ENCODE measurements around the gene NUMA1. TPM values are rescaled to one million over a fixed set of nuclear protein-coding genes. Genes with fewer than 3 reads are reported as not detected.

NUMA1 gene
- total RNA-seq, 3 donors from 2014 or later (not counting 1 experiment from before 2014, with no cell fraction given), result 261 to 290 (median 262) TPM

- H3K9me3 ChIP-seq (ENCODE audit: control insufficient read depth, insufficient read depth, low read length), result no peaks in the 10 kb centered on the region
- WGBS (ENCODE audit: insufficient coverage), result 3% methylated on average over 9 of the region's 9 CpGs
- DNase-seq, result no peak
- intact Hi-C loops (cut with micrococcal nuclease), result no loop called here
- Mint-ChIP-seq H3K4me3 (peak overlapping the region; percentile 94), H3K36me3 (no peaks in the 10 kb centered on the region), H3K9me3 (no peaks in the 10 kb centered on the region), H3K4me1 (peaks cover 43 to 51% of the 10 kb centered on the region in 2 donors), H3K27me3 (ENCODE audit: low read depth in 2 of 2) (no peaks in the 10 kb centered on the region), H3K27ac (peak overlapping the region; percentile 89 to 91)
- H3K4me3 ChIP-seq (ENCODE audit: low read length), result peak overlapping the region; percentile 84
- no peaks in the 10 kb centered on the region for H3K27me3 ChIP-seq (ENCODE audit: control insufficient read depth, insufficient read depth, low read length)
- peaks cover 31% of the 10 kb centered on the region for H3K4me1 ChIP-seq (ENCODE audit: control insufficient read depth, insufficient read depth, low read length)
- H3K27ac ChIP-seq (ENCODE audit: low read length), result peak overlapping the region; percentile 90
- H3K36me3 ChIP-seq (ENCODE audit: control insufficient read depth, insufficient read depth, low read length), result peaks cover 17% of the 10 kb centered on the region
- peak in 1 of 3 donors; percentile 0 for ATAC-seq
- TF ChIP-seq, protein P1, sequence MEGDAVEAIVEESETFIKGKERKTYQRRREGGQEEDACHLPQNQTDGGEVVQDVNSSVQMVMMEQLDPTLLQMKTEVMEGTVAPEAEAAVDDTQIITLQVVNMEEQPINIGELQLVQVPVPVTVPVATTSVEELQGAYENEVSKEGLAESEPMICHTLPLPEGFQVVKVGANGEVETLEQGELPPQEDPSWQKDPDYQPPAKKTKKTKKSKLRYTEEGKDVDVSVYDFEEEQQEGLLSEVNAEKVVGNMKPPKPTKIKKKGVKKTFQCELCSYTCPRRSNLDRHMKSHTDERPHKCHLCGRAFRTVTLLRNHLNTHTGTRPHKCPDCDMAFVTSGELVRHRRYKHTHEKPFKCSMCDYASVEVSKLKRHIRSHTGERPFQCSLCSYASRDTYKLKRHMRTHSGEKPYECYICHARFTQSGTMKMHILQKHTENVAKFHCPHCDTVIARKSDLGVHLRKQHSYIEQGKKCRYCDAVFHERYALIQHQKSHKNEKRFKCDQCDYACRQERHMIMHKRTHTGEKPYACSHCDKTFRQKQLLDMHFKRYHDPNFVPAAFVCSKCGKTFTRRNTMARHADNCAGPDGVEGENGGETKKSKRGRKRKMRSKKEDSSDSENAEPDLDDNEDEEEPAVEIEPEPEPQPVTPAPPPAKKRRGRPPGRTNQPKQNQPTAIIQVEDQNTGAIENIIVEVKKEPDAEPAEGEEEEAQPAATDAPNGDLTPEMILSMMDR (IDR thresholded peaks at IDR 0.05), result no peak
Measured at GRCh38 chr11:72102631-72102945, 22.2 kb upstream of the NUMA1 start.

DNA sequence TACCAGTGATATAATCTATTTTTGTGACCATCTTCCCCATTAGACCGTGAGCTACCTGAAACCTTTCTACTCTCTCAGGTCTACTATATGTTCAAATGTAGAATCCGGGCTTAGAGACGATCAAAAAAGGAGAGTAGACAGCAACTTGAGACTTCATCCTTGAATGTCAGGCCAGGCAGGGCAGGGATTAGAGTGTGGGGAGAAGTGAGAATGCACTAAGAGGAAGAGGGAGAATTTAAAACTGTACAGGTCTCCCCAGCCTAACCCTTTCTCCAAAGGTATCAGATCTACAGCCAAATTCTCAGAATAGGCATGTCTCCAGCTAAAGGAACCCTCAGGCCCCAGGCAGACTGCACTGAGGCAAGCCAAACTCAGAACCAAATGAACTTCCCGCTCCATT lies 21.8 kb upstream of the NUMA1 start:
- DNase-seq (no peak), ATAC-seq (no peak)
- intact Hi-C loops (cut with micrococcal nuclease), result no loop called here
- Histone ChIP-seq H3K4me1 (ENCODE audit: control insufficient read depth, insufficient read depth, low read length) (peaks cover 31% of the 10 kb centered on the region), H3K9me3 (ENCODE audit: control insufficient read depth, insufficient read depth, low read length) (no peaks in the 10 kb centered on the region), H3K27me3 (ENCODE audit: control insufficient read depth, insufficient read depth, low read length) (no peaks in the 10 kb centered on the region), H3K27ac (ENCODE audit: low read length) (peak overlapping the region; percentile 90), H3K4me3 (ENCODE audit: low read length) (peak overlapping the region; percentile 84), H3K36me3 (ENCODE audit: control insufficient read depth, insufficient read depth, low read length) (peaks cover 21% of the 10 kb centered on the region)
- Mint-ChIP-seq H3K9me3 (no peaks in the 10 kb centered on the region), H3K4me3 (peak overlapping the region; percentile 94), H3K36me3 (no peaks in the 10 kb centered on the region), H3K27me3 (ENCODE audit: low read depth in 2 of 2) (no peaks in the 10 kb centered on the region), H3K27ac (peak overlapping the region; percentile 89 to 91), H3K4me1 (peaks cover 43 to 51% of the 10 kb centered on the region in 2 donors)
- WGBS (ENCODE audit: insufficient coverage), result 44% methylated on average over 4 of the region's 4 CpGs
- TF ChIP-seq, protein P1 (IDR thresholded peaks at IDR 0.05), result no peak

- intact Hi-C loops (cut with micrococcal nuclease), result no loop called here
- Histone ChIP-seq H3K4me3 (ENCODE audit: low read length) (no peak overlapping the region), H3K27ac (ENCODE audit: low read length) (no peak overlapping the region), H3K27me3 (ENCODE audit: control insufficient read depth, insufficient read depth, low read length) (no peaks in the 10 kb centered on the region), H3K9me3 (ENCODE audit: control insufficient read depth, insufficient read depth, low read length) (no peaks in the 10 kb centered on the region), H3K36me3 (ENCODE audit: control insufficient read depth, insufficient read depth, low read length) (peaks cover 29% of the 10 kb centered on the region), H3K4me1 (ENCODE audit: control insufficient read depth, insufficient read depth, low read length) (peaks cover 31% of the 10 kb centered on the region)
- TF ChIP-seq, protein P1 (IDR thresholded peaks at IDR 0.05), result no peak
- ATAC-seq (no peak), DNase-seq (no peak)
- H3K36me3 Mint-ChIP-seq, result no peaks in the 10 kb centered on the region
- H3K27me3 Mint-ChIP-seq (ENCODE audit: low read depth in 2 of 2), result no peaks in the 10 kb centered on the region
- no peak overlapping the region for H3K4me3 Mint-ChIP-seq
- 59% methylated on average over 1 of the region's 1 CpG for WGBS (ENCODE audit: insufficient coverage)
- H3K4me1 Mint-ChIP-seq, result peaks cover 43 to 51% of the 10 kb centered on the region in 2 donors
- H3K27ac Mint-ChIP-seq, result peak overlapping the region; percentile 89 to 91
- H3K9me3 Mint-ChIP-seq, result no peaks in the 10 kb centered on the region
Measured at GRCh38 chr11:72100462-72100861, 20.1 kb upstream of the NUMA1 start.

GRCh38 chr11:72100009-72100408 lies 19.7 kb upstream of the NUMA1 start:
- intact Hi-C loops (cut with micrococcal nuclease), result no loop called here
- Mint-ChIP-seq H3K27ac (peak overlapping the region; percentile 89 to 91), H3K4me3 (no peak overlapping the region), H3K9me3 (no peaks in the 10 kb centered on the region), H3K27me3 (ENCODE audit: low read depth in 2 of 2) (no peaks in the 10 kb centered on the region), H3K36me3 (no peaks in the 10 kb centered on the region), H3K4me1 (peaks cover 43 to 51% of the 10 kb centered on the region in 2 donors)
- TF ChIP-seq, protein P1 (IDR thresholded peaks at IDR 0.05), result no peak
- peaks cover 29% of the 10 kb centered on the region for H3K36me3 ChIP-seq (ENCODE audit: control insufficient read depth, insufficient read depth, low read length)
- DNase-seq (no peak), ATAC-seq (no peak)
- H3K27ac ChIP-seq (ENCODE audit: low read length), result no peak overlapping the region
- no peaks in the 10 kb centered on the region for H3K27me3 ChIP-seq (ENCODE audit: control insufficient read depth, insufficient read depth, low read length)
- peaks cover 31% of the 10 kb centered on the region for H3K4me1 ChIP-seq (ENCODE audit: control insufficient read depth, insufficient read depth, low read length)
- WGBS (ENCODE audit: insufficient coverage), result 71% methylated on average over 3 of the region's 3 CpGs
- no peaks in the 10 kb centered on the region for H3K9me3 ChIP-seq (ENCODE audit: control insufficient read depth, insufficient read depth, low read length)
- H3K4me3 ChIP-seq (ENCODE audit: low read length), result no peak overlapping the region
